ENCODE measurements around the gene C9. TPM values are rescaled to one million over a fixed set of nuclear protein-coding genes. Genes with fewer than 3 reads are reported as not detected.
A peak's percentile ranks its signal among the peaks of the same experiment; 100 is the strongest.

C9 gene
- total RNA-seq, 2 donors from 2014 or later, result not detected

DNA sequence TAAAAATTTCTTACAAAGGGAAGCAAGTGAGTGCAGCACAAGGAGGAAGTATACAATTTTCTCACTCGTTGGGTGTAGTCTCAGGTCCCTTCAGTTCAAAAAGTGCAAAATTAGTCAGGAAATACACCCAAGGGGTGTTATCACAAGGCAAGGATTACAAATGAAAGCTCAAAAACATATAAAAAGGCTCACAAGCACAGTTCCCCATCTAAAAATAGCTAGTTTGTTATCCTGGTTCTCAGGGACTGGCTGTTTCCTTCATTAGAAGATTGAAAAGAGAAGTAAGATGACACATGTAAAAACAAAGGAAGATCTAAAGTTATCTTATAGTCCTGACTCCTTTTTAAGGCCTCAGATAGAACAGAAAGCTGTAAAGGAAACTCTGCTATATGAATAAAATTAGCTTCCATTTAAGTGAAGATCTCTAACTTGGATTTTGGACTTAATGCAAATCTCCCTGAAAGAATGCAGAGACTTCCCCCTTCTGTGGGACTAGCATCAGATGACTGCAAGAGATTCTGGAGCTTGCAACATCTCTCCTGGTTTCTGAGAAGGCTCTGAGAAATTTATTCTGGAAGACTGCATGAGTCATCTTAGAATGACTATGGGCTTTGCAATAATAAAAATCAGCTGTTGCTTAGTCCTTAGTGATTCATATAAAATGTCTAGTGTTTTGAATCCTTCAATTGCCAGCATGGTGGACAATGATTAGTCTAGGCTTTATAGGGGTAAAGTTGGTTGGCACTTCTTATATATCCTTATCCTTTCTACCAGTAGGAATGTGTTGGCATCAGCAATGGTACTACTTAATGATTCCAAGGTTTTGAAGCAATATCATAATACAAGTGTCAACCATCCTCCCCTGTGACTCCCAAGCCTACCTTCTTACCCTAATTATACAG, 35.1 kb upstream of the C9 start:
- no peak overlapping the region for H3K9ac ChIP-seq (ENCODE audit: extremely low read depth, low read length, poor library complexity, severe bottlenecking)
- 95 to 100% methylated on average over 1 of the region's 1 CpG for WGBS, 2 experiments (ENCODE audit: insufficient coverage in 1 of 2, insufficient read length in 1 of 2)
- Mint-ChIP-seq H3K4me1 (peaks cover 22% of the 10 kb centered on the region), H3K4me3 (no peak overlapping the region), H3K9me3 (no peaks in the 10 kb centered on the region), H3K36me3 (ENCODE audit: low read depth) (no peaks in the 10 kb centered on the region), H3K27me3 (ENCODE audit: insufficient read depth) (no peaks in the 10 kb centered on the region), H3K27ac (no peak overlapping the region)
- H3K36me3 ChIP-seq (ENCODE audit: control insufficient read depth, insufficient read depth, low read length), result no peaks in the 10 kb centered on the region
- peaks cover 6% of the 10 kb centered on the region for H3K4me1 ChIP-seq (ENCODE audit: control insufficient read depth, insufficient read depth, low read length)
- H3K4me3 ChIP-seq (ENCODE audit: low read length), result no peak overlapping the region
- no peak for DNase-seq
- no peaks in the 10 kb centered on the region for H3K27me3 ChIP-seq (ENCODE audit: control insufficient read depth, insufficient read depth, low read length, poor library complexity, severe bottlenecking)
- H3K9me3 ChIP-seq (ENCODE audit: control insufficient read depth, low read length), result no peaks in the 10 kb centered on the region
- TF ChIP-seq, protein P1, sequence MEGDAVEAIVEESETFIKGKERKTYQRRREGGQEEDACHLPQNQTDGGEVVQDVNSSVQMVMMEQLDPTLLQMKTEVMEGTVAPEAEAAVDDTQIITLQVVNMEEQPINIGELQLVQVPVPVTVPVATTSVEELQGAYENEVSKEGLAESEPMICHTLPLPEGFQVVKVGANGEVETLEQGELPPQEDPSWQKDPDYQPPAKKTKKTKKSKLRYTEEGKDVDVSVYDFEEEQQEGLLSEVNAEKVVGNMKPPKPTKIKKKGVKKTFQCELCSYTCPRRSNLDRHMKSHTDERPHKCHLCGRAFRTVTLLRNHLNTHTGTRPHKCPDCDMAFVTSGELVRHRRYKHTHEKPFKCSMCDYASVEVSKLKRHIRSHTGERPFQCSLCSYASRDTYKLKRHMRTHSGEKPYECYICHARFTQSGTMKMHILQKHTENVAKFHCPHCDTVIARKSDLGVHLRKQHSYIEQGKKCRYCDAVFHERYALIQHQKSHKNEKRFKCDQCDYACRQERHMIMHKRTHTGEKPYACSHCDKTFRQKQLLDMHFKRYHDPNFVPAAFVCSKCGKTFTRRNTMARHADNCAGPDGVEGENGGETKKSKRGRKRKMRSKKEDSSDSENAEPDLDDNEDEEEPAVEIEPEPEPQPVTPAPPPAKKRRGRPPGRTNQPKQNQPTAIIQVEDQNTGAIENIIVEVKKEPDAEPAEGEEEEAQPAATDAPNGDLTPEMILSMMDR (conservative IDR thresholded peaks at IDR 0.05), result no peak
- H3K27ac ChIP-seq (ENCODE audit: low read depth, low read length), result no peak overlapping the region

DNA sequence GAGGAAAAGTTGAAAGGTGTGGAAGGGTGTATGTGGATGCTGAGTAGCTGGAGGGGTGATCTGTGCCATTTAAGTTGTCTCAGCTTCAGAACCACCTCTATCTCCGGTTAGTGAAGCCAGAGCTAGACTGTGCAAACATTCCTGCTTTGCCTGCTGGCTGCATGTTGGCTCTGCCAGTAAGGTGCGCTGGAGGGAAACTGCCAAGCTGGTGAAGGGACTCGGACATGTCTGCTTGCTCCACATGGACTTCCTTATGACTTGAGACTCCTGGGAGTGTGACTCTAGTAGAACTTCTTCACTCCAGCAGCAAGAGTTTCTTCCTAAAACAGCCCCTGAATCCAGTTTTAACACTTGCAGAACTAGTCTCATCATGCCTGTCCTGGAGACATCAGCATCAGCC, 32.5 kb upstream of the C9 start:
- DNase-seq, result no peak
- H3K27me3 ChIP-seq (ENCODE audit: control insufficient read depth, insufficient read depth, low read length, poor library complexity, severe bottlenecking), result no peaks in the 10 kb centered on the region
- no peaks in the 10 kb centered on the region for H3K9me3 ChIP-seq (ENCODE audit: control insufficient read depth, low read length)
- Mint-ChIP-seq H3K4me3 (no peak overlapping the region), H3K36me3 (ENCODE audit: low read depth) (peaks cover 9% of the 10 kb centered on the region), H3K27ac (peak overlapping the region; percentile 37), H3K4me1 (peaks cover 22% of the 10 kb centered on the region), H3K9me3 (no peaks in the 10 kb centered on the region), H3K27me3 (ENCODE audit: insufficient read depth) (no peaks in the 10 kb centered on the region)
- peaks cover 20% of the 10 kb centered on the region for H3K36me3 ChIP-seq (ENCODE audit: control insufficient read depth, insufficient read depth, low read length)
- H3K4me3 ChIP-seq (ENCODE audit: low read length), result no peak overlapping the region
- H3K4me1 ChIP-seq (ENCODE audit: control insufficient read depth, insufficient read depth, low read length), result peaks cover 6% of the 10 kb centered on the region
- H3K9ac ChIP-seq (ENCODE audit: extremely low read depth, low read length, poor library complexity, severe bottlenecking), result no peak overlapping the region
- H3K27ac ChIP-seq (ENCODE audit: low read depth, low read length), result no peak overlapping the region
- TF ChIP-seq, protein P1 (conservative IDR thresholded peaks at IDR 0.05), result no peak
- WGBS, 2 experiments (ENCODE audit: insufficient coverage in 1 of 2, insufficient read length in 1 of 2), result 89 to 94% methylated on average over 2 to 3 of the region's 3 CpGs

DNA sequence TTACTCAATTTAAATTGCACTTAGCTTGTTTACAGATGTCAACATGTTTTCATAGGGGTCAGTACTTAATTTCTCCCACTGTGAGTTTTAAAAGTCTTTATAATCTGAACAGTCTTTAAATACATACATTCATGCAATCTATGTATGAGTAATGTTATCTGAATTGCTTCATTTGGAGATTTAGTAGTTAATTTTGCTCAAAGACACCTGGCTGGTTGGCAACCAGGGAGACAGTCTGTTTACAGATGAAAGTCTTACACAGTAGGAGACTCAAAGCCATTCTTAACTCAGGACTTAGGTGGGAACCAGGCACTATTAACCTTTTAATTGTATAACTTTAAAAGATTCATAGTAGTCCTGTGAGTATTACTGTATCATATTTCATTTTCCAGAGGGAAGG, 31.2 kb upstream of the C9 start:
- H3K36me3 Mint-ChIP-seq (ENCODE audit: low read depth), result peaks cover 17% of the 10 kb centered on the region
- H3K27me3 Mint-ChIP-seq (ENCODE audit: insufficient read depth), result no peaks in the 10 kb centered on the region
- H3K4me3 Mint-ChIP-seq, result no peak overlapping the region
- Histone ChIP-seq H3K9ac (ENCODE audit: extremely low read depth, low read length, poor library complexity, severe bottlenecking) (no peak overlapping the region), H3K9me3 (ENCODE audit: control insufficient read depth, low read length) (no peaks in the 10 kb centered on the region), H3K4me3 (ENCODE audit: low read length) (no peak overlapping the region), H3K27ac (ENCODE audit: low read depth, low read length) (no peak overlapping the region), H3K27me3 (ENCODE audit: control insufficient read depth, insufficient read depth, low read length, poor library complexity, severe bottlenecking) (no peaks in the 10 kb centered on the region), H3K4me1 (ENCODE audit: control insufficient read depth, insufficient read depth, low read length) (peaks cover 6% of the 10 kb centered on the region), H3K36me3 (ENCODE audit: control insufficient read depth, insufficient read depth, low read length) (peaks cover 32% of the 10 kb centered on the region)
- TF ChIP-seq, protein P1 (conservative IDR thresholded peaks at IDR 0.05), result no peak
- H3K27ac Mint-ChIP-seq, result no peak overlapping the region
- no peaks in the 10 kb centered on the region for H3K9me3 Mint-ChIP-seq
- peaks cover 19% of the 10 kb centered on the region for H3K4me1 Mint-ChIP-seq
- no peak for DNase-seq
